PFSK-1 (cell line): ENCODE results near the gene LCORL.

Experiments used
- FOXP2 ChIP-seq: optimal IDR thresholded peaks from 2 replicates; pipeline ENCODE3; 2011; ENCODE audit warnings: borderline replicate concordance, control low read depth, inconsistent platforms; ENCODE audit not compliant: insufficient read depth; ENCODE audit errors: extremely low read length, extremely low read depth
- POLR2AphosphoS5 ChIP-seq: IDR thresholded peaks from 2 replicates; pipeline ENCODE4 v1.6.1; 2012; ENCODE audit warnings: low read depth, mild to moderate bottlenecking, control low read depth, low read length, moderate library complexity
- REST ChIP-seq, 2 experiments: IDR thresholded peaks; 2 replicates each; pipeline versions ENCODE4 v1.6.1 to v1.8.0; 2011 to 2012; ENCODE audit warnings: low read depth in 2 of 2, low read length in 2 of 2, control low read depth in 1 of 2, inconsistent platforms in 1 of 2, mild to moderate bottlenecking in 1 of 2, moderate library complexity in 1 of 2; ENCODE audit not compliant: insufficient read depth in 1 of 2
- SIN3A ChIP-seq: IDR thresholded peaks from 2 replicates; pipeline ENCODE4 v1.6.1; 2012; ENCODE audit warnings: mild to moderate bottlenecking, low read length, moderate library complexity, borderline replicate concordance; ENCODE audit not compliant: insufficient read depth
- TAF1 ChIP-seq: IDR thresholded peaks from 2 replicates; pipeline ENCODE4 v1.6.1; 2012; ENCODE audit warnings: low read length, control low read depth, borderline replicate concordance; ENCODE audit not compliant: insufficient read depth

Gene LCORL

GRCh38 chr4:17869327-17869726 is 152.2 kb downstream of the LCORL start:
- TF ChIP-seq SIN3A: no peak
- no peak for TF ChIP-seq TAF1
- no peak for TF ChIP-seq FOXP2
- no peak for TF ChIP-seq REST (IDR thresholded peaks at IDR 0.05; ENCODE audit: insufficient read depth in 1 of 2, low read depth in 2 of 2, low read length in 2 of 2)

DNA sequence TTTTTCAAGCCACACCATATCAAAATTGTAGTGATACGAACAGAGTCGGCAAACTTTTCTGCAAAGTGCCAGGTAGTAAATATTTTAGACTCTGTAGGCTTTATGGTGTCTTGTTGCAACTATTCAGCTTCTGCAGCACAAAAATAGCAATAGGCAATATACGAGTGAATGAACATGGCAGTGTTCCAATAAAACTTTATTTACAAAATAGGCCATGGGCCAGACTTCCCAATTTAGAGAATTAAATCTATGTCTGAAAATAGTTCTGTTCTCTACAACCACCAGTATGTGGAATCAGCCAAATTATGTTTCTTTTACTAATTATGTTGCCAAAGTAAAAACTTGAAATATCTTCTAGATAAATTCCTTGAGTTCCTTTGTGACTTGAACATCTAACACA is 154.3 kb downstream of the LCORL start:
- TF ChIP-seq POLR2AphosphoS5 (no peak), SIN3A (no peak), TAF1 (no peak), FOXP2 (no peak), REST (IDR thresholded peaks at IDR 0.05; ENCODE audit: insufficient read depth in 1 of 2, low read depth in 2 of 2, low read length in 2 of 2) (no peak)

DNA sequence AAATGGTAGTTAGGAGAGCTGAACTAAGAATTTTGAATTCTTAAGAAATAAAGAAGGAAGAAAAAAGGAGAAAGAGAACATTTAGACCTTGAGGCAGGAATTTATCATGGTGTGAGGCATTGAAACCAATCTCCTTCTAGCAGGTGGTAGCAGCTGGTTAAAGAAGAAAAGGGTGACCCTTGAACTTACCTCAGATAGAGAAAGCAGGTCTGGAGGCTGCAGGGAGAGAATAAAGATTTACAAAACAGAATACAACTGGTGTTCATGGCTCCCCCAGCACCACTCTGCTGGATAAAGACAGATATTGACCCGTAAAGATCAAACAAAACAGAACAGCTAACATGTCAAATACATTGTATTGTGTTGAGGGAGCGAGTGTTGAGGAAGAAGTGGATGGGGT is 154.7 kb downstream of the LCORL start:
- TF ChIP-seq SIN3A: no peak
- no peak for TF ChIP-seq FOXP2
- no peak for TF ChIP-seq TAF1
- no peak for TF ChIP-seq REST (IDR thresholded peaks at IDR 0.05; ENCODE audit: insufficient read depth in 1 of 2, low read depth in 2 of 2, low read length in 2 of 2)
- TF ChIP-seq POLR2AphosphoS5: no peak

GRCh38 chr4:17865866-17866363 is 155.6 kb downstream of the LCORL start:
- TF ChIP-seq REST (IDR thresholded peaks at IDR 0.05; ENCODE audit: insufficient read depth in 1 of 2, low read depth in 2 of 2, low read length in 2 of 2) (no peak), FOXP2 (no peak), POLR2AphosphoS5 (no peak), SIN3A (no peak), TAF1 (no peak)

DNA sequence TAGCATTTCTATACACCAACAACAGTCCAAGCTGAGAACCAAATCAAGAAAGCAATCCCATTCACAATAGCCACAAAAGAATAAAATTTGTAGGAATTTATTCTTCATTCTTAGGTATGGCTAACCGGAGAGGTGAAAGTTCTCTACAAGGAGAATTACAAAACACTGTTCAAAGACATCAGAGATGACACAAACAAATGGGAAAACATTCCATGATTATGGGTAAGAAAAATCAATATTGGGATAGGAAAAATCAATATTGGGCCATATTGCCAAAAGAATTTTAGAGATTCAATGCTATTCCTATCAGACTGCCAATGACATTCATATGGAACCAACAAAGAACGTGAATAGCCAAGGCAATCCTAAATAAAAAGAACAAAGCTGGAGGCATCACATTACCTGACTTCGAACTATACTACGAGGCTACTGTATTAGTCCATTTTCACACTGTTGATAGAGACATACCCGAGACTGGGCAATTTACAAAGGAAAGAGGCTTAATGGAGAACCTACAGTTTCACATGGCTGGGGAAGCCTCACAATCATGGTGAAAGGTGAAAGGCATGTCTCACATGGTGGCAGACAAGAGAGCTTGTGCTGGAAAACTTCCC is 161.7 kb downstream of the LCORL start:
- TF ChIP-seq TAF1 (no peak), POLR2AphosphoS5 (no peak), REST (IDR thresholded peaks at IDR 0.05; ENCODE audit: insufficient read depth in 1 of 2, low read depth in 2 of 2, low read length in 2 of 2) (no peak), FOXP2 (no peak), SIN3A (no peak)
